GM19468 (cell line): ENCODE data around the gene RAD51D.
A peak's percentile ranks its signal among the peaks of the same experiment; 100 is the strongest.
"Not testable (repeated sequence)": the region's sequence is repeated elsewhere in the genome, so short reads cannot be mapped to it uniquely, and the experiment has no call there.

Source experiments
- ATAC-seq: cut with Tn5 transposase; IDR thresholded peaks from one replicate; pipeline ENCODE4 v1.9.1; 2021; ENCODE audit warnings: mild to moderate bottlenecking, moderate library complexity, moderate number of reproducible peaks; ENCODE audit not compliant: unreplicated experiment; ENCODE audit errors: extremely low read depth

Gene RAD51D

DNA sequence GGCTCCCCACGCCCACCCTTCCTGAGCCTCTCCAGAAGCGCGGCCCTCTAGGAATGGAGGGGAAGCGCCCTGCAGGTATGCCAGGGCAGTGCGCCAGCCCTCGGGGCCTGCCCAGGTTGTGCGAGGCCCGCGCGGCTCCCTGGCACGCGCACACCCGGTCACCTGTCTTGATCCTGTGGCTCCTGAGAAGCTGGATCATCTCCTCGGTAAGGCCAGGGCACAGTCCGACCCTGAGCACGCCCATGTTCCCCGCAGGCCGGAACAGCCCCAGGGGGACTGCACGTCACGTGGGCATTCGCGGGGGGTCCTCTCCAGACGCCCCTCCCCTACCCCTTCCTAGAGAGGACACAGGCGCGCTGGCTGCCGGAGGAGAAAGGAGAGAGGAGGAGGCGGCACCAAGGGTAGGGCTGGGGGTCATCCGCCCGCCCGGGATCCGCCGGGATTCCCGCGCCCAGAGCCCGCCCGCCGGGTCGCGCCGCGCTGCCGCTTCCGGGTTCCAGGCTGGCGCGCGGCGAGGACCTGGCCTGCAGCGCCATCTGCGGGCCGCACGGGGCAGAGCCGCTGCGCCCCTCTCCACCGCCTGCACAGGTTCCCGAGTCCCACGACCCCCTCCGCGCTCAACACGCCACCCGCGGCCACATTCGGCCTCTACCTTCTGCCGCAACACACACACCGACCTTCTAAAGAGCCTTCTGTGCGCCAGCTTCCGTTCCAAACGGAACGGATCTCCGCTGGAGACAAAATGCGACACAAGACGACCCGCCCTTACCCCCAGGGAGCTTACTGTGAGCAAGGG, at the start of gene RAD51D:
RAD51D (minus strand) TSS at position 491 of the 796 bp plus-strand sequence; CDS start at position 244, 247 bp downstream.
- ATAC-seq: peak; percentile 51

DNA sequence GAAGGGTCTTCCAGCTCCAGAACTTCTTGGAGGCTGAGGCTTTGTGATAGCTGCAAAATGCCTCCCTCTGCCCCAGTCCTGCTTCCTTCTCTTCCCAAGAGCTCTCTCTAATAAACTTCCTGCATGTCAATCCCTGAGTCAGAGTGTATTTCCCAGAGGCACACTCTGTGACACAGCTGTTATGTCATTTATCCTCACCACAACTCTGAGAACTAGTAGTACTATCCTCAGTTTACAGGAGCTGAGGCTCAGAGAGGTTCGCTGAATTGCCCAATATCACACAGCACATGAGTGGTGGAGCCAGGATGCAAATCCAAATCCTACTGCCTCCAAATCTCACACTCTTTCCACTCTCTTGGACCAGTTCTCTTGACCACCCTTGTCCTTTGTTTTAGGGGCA, 48.0 kb upstream of the RAD51D start:
- ATAC-seq: no peak

DNA sequence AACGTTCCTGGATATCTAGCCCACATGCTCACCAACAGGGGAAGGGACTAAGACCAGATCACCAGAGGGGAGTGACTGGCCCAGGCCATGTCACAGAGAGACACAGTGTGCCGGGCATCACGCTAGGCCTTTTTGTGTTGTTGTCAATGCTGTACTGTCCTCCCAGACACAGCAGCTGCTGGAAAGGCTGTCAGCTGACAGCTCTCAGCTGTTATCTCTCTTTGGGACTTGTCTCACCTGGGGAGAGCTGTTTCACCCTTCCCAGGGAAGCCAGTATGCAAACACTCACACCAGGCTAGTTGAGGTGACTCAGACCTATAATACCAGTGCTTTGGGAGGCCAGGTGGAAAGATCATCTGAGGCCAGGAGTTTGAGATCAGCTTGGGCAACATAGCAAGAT, 47.4 kb upstream of the RAD51D start:
- no peak for ATAC-seq

DNA sequence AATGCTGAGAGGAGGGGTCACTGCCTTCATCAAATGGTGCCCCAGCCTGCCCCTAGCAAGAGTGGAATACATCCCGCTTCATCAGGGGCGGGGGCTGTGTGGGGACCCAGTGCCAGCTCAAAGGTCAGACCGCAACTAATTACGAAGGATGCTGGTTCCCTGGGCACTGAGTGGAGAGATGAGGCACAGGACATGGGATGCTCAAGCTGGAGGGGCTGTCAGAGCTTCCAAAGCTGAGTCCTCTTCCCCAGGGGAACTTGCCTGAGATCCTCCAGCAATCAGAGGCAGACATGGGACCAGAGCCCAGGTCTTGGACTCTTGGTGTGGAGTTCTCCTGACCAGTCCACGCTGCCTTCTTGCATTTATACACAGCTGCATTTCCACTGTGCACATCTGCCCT, 46.9 kb upstream of the RAD51D start:
- no peak for ATAC-seq

DNA sequence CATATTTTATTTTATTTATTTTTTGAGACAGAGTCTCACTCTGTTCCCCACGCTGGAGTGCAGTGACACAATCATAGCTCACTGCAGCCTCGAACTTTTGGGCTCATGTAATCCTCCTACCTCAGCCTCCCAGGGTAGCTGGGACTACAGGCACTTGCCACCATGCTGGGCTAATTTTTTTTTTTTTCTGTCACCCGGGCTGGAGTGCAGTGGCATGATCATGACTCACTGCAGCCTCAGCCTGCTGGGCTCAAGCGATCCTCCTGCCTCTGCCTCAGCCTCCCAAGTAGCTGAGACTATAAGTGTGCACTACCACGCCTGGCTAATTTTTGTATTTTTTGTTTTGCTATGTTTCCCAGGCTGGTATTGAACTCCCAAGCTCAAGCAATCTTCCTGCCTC, 45.1 kb upstream of the RAD51D start:
- no peak for ATAC-seq

DNA sequence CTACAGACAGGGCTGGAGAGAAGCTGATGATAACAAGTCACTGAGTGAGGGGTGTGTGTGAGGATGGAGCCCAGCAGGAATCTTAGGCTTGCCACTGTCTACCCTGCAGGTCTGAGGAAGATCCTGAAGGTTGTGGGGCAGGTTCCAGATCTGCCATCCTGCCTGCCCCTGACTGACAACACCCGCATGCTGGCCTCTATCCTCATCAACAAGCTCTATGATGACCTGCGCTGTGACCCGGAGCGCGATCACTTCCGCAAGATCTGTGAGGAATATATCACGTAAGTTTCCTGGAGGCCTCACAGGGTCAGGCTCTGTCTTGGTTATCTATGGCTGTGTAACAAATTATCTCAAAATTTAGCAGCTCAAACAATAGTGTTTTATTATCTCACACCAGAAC, 44.2 kb upstream of the RAD51D start:
- ATAC-seq: no peak

DNA sequence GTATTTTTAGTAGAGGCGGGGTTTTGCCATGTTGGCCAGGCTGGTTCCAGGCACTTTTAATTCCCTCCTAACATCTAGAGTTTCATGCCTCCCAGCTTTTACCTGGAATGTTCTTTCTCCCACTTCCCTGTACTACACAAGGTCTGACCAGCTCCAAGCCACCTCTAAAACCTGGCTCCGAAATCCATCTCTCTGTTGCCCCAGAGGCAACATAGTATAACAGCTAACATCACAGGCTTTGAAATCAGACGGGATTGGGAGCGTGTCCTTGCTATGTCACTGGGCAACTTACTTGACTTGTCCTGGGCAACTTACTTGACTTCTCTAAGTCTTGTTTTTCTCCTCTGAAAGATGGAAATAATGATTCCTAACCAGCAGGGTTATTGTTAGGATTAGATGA, 43.1 kb upstream of the RAD51D start:
- ATAC-seq: no peak

DNA sequence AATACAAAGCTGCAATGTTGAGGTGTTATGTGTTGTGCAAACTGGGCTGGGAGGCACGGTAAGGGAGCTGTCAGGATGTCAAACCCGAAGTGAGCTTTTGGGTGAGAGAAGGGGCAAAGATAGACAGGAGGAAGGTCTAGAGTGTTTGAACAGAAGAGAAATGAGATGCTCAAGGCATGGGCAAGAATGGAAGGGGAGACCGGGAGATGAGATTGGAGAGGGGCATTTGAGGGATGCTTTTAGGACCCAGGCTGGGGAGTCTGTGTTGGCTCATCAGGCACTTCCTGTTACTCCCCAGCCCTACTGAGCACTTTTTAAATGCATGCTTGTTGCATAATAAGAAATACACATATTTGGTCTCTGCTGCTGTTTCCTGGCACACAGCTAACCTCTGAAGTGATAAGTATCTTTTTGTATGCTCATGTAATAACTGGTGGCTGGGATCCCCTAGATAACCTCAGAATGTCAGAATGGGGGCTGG, 41.7 kb upstream of the RAD51D start:
- ATAC-seq: no peak

DNA sequence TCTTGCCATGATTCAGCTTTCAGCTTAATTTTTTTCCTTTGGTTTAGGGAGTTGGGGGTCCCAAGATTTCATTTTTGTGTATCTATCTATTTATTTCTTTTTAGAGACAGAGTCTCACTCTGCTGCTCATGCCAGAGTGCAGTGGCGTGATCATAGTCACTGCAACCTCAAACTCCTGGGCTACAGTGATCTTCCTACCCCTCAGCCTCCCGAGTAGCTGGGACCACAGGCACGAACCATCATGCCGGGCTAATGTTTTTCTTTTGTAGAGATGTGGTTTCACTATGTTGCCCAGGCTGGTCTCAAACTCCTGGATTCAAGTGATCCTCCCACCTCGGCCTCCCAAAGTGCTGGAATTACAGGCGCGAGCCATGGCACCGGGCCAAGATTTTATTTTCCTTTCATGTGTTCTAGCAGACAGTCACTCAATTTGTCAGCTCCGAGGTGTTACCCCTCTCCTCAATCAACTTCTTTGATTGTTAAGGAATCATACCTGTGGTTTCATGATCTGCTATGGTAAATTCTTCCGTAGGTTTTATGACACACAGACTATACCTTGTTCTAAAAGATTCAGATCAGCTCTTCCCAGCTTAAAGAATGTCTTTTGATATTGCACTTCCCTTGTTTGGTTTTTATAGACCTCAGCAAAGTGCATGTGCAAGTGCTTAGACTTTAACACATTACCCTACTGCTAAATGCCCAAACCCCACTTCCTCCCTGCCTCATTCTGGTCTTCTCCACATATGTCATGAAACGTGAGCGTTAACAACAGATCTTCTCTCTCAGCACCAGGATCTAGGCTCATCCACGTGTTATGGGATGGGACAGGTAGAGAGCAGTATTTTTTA, 40.9 kb upstream of the RAD51D start:
- no peak for ATAC-seq

DNA sequence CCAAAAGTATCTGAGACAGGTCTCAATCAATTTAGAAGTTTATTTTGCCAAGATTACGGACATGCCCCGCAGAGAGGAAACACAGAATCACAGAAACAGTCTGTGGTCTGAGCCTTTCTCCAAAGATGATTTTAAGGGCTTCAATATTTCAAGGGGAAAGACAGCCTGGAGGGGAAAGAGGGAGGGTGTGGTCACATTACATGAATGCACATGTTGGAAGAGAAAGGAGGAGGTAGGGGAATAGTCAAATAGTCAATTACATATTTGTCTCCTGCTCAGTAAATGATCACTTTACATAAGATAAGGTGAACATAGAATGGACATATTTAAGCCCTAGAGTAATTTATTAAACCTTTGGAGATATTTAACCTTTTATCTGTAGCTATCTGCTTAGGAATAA, 40.3 kb upstream of the RAD51D start:
- ATAC-seq: no peak

DNA sequence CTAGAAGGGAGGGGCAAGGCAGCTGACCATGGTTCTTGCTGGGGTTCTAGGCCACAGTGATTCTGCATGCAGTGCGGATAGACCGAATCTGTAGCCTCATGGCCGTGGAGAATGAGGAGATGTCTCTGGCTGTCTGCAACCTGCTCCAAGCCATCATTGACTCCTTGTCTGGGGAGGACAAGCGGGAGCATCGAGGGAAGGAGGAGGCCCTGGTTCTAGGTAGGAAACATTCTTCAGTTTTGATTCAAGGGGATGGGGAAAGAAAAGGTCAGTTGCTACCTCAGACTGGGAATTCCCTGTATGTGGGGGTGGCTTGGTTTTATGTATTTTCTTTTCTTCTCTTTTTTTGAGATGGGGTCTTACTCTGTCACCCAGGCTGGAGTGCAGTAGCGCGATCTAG, 35.6 kb upstream of the RAD51D start:
- ATAC-seq: no peak

DNA sequence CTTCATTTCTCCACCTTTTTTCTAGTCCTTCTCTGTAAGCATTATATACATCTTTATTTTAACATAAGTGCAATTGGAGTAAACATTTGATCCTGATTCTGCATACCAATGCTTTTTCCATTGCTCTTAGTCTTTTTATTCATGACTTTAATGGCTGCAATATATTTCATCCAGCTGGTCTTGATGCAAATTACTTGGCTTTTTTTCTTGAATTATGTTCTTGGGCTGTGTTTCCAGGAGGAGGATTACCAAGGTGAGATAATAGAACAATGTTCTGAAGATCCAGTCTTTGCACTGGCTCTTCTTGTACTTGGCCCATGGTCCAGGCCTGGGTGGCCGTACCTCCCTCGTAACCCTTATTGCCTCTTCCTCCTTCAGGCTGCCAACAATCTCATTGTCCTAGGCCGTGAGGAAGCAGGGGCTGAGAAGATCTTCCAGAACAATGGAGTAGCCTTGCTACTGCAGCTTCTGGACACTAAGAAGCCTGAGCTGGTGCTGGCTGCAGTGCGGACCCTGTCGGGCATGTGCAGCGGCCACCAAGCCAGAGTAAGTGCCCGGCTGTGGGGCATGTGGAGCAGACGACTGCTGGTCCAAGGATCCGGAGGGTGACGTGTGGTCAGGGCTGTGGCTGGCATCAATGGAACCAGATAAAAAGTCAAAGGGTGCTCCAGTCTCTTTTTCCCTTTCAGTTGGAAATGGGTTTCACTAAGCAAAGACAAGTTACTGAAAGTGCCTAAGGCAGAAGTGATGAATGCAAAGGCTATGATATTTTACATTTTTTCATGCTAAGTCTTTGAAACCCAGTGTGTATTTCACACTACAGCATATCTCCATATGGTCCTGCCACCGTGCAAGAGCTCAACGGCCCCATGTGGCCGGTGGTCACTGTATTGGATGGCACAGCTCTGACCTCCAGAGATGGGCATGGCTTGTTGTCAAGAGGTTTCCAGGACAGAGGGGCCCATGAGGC, 34.8 kb upstream of the RAD51D start:
- no peak for ATAC-seq

DNA sequence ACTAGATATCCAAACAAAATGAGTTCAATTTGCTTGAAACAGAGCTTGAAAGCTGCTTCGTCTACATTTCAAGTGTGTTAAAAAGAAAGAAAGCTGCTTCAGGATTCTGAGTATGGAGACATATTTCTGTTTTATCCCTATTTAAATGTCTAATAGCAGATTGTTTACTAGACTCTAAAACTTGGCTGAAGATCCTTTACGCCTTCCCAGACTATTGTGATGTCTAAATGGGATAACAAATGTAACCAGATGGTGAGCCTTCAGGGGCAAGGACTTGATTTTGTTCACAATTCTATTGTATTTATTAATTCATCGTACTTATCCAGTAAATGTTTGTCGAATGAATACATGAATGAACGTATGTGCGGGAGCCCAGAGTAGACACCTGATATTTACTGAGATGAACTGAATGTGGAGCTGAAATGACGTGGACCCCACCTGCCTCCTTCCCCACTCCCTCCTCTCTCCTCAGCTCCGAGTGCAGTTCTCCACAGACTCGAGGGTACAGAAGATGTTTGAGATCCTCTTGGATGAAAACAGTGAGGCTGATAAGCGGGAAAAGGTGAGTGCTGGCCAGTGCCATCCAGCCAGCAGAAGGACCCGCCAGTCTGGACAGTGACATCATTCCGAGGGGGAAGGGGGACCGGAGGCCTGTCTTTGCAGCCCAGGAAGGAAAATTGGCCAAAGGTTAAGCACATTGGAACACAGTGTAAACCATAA, 32.9 kb upstream of the RAD51D start:
- ATAC-seq: no peak

DNA sequence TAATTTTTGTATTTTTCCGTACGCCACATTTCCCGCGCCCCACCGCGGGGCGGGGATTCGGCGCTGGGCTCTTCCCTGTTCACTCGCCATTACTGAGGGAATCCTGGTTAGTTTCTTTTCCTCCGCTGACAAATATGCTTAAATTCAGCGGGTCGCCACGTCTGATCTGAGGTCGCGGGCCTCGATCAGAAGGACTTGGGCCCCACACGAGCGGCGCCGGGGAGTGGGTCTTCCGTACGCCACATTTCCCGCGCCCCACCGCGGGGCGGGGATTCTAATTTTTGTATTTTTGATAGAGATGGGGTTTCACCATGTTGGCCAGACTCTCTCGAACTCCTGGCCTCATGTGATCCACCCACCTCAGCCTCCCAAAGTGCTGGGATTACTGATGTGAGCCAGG, 31.4 kb upstream of the RAD51D start:
- not testable (repeated sequence) for ATAC-seq

DNA sequence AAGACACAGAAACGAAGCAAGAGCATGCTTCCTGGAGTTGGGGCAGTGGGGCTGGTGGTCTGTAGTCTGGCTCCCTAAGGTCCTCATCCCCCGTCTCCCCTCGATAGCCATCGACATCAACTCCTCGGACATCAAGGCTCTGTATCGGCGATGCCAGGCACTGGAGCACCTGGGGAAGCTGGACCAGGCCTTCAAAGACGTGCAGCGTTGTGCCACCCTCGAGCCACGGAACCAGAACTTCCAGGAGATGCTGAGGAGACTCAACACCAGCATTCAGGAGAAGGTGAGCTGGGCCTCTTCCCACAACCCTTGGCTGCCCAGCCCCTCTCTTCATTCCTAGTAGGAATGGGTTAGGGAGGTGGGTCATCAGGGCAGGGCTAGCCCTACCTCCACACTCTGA, 30.3 kb upstream of the RAD51D start:
- no peak for ATAC-seq

DNA sequence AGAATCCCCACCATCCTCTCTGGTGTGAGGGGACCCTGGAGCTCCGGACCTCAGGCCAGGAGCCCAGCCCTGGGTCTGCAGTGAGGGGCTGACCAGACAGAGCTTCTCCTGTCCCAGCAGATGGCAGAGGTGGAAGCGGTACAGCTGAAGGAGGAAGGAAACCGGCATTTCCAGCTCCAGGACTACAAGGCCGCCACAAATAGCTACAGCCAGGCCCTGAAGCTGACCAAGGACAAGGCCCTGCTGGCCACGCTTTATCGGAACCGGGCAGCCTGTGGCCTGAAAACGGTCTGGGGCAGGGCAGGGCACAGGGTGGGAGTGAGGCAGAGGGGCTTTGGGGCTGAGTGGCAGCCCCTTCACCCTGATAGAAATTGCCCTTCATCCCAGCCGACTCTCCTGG, 28.5 kb upstream of the RAD51D start:
- ATAC-seq: no peak

DNA sequence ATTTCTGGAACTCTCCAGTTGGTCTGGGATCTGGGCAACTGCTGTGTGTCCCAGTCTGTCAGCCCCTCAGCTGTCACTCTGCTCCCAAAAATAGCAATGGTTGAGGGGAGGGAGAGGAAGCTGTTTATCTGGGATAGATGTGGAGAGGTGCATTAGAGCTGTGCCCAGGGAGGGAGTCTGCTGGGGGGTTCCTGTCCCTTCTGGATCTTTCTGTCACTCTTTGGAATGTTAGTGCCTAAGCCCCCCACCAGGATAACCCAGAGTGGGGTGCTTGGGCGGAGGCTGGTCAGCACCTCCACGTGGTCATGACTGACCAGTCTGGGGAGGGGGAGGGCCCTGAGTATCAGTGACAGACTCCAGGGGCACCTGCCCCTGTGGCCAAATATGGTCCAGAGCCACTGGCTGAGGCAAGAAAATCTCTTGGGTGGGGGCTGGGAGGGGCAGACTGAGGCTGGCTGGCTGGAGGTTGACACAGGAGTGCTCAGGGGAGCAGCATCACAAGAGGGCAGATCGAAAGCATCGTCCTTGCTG, 27.8 kb upstream of the RAD51D start, which contains the start of gene UNC45B:
UNC45B (plus strand) TSS at position 443 of the 531 bp plus-strand sequence. CDS start 447 bp downstream, outside the sequence.
- no peak for ATAC-seq

DNA sequence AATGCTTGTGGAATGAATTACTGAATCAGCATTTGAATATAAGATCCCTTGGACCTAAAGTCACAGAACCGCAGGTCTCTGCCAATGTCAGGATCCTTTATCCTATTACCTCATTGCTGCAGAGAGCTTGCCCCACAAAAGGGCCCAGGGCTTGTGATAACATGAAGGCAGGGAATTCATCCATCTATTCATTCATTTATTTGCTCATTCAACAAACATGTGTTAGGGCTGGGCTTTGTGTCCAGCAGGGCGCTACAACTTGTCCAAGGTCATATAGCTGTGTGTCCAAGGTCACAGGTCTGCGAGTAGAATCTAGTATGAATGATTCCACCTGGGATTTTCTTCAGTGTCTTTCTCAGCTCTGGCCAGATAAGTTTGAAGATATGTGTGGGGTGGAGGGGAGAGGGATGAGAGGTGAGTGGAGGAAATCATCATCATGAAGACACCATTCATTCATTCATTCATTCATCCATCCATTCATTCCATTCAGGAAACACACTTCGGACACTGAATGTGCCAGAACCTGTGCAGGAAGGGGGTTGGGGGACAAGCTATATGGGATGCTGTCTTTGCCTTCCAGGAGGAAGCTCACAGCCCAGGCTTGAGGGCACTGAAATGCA, 26.7 kb upstream of the RAD51D start:
- ATAC-seq: no peak

DNA sequence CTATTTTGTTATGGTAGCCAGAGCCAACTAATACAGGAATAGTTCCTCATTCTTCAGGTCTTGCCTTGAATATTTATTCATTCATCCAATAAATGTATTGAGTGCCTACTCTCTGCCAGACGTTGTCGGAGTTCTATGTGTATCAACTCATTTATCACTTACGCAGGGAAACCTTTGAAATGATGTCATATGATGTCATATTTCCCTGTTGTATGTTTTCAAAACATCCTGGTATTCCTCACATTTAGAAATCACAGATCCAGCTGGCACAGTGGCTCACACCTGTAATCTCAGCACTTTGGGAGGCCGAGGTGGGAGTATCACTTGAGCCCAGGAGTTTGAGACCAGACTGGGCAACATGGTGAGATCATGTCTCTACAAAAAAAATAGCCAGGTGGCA, 25.2 kb upstream of the RAD51D start:
- no peak for ATAC-seq
